GM12874 (cell line): ENCODE measurements around the gene GNAS.

Experiments used
- TF ChIP-seq, protein P1 (sequence below): IDR thresholded peaks from 2 replicates; pipeline ENCODE4 v1.5.1; 2011; ENCODE audit warnings: low read depth, mild to moderate bottlenecking, control low read depth, low read length, moderate library complexity; ENCODE audit not compliant: insufficient read depth

The GNAS gene

DNA sequence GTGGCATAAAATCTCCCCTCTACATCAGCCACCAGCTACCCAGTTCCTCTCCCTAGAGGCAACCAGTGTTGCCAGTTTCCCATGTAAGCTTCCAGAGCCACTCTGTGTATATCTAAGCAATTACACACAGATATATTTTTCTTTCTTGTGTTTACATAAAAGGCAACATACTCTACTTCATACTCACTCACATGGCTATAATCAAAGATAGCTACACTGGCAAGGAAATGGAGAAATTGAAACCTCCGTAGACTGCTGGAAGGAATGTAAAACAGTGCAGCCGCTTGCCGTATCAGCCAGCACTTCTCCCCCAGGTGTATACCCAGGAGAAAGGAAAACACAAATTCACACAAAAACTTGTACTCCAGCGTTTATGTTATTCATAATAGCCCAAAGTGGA is 90.0 kb downstream of the GNAS start:
- TF ChIP-seq, protein P1, sequence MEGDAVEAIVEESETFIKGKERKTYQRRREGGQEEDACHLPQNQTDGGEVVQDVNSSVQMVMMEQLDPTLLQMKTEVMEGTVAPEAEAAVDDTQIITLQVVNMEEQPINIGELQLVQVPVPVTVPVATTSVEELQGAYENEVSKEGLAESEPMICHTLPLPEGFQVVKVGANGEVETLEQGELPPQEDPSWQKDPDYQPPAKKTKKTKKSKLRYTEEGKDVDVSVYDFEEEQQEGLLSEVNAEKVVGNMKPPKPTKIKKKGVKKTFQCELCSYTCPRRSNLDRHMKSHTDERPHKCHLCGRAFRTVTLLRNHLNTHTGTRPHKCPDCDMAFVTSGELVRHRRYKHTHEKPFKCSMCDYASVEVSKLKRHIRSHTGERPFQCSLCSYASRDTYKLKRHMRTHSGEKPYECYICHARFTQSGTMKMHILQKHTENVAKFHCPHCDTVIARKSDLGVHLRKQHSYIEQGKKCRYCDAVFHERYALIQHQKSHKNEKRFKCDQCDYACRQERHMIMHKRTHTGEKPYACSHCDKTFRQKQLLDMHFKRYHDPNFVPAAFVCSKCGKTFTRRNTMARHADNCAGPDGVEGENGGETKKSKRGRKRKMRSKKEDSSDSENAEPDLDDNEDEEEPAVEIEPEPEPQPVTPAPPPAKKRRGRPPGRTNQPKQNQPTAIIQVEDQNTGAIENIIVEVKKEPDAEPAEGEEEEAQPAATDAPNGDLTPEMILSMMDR = no peak

DNA sequence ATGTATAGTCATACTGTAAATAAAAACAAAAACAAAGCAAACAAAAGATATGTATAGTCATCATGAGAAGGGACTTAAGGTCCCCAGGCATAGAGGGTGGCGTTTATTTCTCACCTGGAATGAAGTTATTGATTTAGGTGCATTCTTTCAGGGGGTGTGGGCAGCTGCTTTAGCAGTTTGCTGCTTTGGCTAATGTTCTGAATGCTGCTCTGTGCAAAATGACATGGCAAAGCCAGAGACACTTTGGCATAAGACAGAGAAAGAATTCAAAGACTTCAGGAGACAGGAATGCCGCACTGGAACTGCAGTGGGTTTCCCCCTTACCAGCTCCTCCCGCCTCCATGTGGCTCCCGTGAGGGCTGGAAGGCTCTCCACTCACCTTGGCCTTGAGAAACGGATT is 92.1 kb downstream of the GNAS start:
- TF ChIP-seq, protein P1 = no peak

DNA sequence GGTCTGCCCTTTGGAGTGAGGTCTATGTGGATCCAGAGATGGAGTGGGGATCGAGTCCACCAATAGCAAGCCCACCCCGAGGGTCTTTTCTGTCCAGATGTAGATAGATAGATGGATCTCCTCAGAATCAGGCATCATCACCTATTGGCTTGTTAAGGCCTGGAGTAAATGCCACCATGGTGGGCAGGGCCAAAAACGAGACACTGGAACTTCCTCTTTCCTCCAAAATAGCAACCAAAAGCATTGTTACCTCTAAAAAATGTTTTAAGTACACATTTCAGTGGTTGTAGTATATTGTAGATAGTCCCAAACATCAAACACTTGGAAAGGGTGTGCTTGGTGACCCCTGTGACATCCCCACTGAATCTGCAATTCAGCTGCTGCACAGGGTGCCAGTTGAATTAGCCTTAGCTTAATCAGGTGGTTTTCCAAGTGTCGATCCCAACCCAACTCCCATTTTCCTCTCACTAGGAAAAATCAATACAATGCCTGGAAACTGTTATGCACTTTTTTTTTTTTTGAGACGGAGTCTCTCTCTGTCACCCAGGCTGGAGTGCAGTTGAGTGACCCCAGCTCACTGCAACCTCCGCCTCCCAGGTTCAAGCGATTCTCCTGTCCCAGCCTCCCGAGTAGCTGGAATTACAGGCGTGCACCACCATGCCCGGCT is 93.6 kb downstream of the GNAS start:
- TF ChIP-seq, protein P1 = no peak

DNA sequence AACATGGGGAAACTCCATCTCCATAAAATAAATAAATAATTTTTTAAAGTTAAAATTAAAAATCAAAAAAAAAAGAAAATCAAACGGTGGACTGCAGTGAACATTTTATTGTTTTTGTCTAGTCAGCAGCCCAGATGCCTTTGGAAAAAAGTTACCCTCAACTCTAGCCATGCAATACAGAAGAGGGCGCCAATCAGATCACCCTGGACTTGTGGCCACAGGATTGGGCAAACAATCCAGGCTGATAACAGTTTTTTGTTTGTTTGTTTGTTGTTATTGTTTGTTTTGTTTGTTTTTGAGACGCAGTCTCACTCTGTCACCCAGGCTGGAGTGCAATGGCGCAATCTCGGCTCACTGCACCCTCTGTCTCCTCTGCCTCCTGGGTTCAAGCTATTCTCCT is 98.1 kb downstream of the GNAS start:
- TF ChIP-seq, protein P1 = no peak

DNA sequence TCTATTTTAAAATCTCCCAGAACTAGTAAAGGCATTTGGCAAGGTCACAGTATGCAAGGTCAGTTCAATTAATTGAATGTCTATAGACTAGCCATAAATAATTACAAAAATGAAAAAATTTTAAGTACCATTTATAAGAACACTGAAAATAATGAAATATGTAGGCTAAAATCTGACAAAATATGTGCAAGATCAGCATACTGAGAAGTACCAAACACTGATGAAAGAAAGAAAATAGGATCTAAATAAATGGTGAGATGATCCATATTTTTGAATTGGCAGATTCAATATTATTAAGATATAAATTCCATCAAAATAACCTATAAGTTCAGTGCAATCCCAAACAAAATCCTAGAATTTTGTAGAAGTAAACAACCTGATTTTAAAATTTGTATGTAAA is 100.5 kb downstream of the GNAS start:
- TF ChIP-seq, protein P1 = no peak

DNA sequence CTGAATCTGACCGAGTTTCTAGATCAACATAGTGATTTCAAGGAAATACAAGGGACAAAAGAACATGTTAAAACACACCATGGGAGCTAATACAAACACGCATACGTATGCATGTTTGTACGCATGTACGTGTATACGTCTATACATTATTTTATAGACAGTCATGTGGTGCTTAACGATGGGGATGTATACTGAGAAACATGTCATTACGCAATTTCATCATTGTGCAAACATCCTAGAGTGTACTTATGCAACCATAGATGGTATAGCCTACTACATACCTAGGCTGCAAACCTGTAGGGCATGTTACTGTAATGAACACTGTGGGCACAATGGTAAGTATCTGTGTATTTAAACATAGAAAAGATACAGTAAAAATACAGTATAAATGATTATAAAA is 103.6 kb downstream of the GNAS start:
- TF ChIP-seq, protein P1 = no peak

DNA sequence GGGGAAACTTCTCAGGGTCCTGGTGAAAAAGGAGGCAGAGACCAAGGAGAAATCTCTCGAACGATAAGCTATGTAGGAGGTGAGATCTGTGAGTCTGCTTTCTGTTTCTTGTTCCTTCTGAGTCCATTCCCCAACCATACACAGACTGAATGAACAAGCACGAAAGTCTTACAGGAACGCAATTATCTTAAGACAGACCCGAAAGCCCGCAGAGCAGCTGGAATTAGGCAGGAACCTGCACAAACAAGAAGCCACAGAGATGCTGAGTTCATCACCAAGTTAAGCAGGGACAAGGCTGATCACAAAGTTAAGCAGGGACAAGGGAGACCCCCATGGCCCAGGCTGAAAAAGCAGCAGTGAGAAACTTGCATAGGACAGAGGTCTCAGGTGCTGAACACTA is 107.1 kb downstream of the GNAS start:
- TF ChIP-seq, protein P1 = no peak
